GM12872 (cell line): ENCODE measurements around the gene MRPS22.

Experiments
- TF ChIP-seq, protein P1 (sequence below): IDR thresholded peaks from 3 replicates; pipeline ENCODE4 v1.5.1; 2011; ENCODE audit warnings: low read depth, mild to moderate bottlenecking, low read length, moderate library complexity; ENCODE audit not compliant: insufficient read depth

MRPS22 gene

DNA sequence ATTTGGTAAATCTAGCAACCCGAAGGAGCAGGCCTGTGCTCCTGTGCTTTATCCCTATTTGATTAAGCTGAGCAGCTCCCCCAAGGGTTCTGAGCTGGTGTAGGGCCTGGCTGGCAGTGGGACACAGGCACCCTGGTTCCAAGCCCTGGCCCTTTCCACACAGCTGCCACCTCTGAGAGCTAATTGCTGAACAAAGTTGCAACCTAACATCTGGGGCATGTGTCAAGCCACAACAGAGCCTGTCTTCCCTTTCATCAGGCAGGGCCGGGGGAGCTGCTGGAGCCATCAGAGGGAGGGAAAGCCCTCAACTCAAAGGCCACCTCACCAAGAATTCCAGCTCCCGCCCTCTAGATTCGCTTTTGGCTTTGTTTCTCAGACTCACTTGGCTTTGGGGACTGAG is 17.1 kb upstream of the MRPS22 start:
- TF ChIP-seq, protein P1, sequence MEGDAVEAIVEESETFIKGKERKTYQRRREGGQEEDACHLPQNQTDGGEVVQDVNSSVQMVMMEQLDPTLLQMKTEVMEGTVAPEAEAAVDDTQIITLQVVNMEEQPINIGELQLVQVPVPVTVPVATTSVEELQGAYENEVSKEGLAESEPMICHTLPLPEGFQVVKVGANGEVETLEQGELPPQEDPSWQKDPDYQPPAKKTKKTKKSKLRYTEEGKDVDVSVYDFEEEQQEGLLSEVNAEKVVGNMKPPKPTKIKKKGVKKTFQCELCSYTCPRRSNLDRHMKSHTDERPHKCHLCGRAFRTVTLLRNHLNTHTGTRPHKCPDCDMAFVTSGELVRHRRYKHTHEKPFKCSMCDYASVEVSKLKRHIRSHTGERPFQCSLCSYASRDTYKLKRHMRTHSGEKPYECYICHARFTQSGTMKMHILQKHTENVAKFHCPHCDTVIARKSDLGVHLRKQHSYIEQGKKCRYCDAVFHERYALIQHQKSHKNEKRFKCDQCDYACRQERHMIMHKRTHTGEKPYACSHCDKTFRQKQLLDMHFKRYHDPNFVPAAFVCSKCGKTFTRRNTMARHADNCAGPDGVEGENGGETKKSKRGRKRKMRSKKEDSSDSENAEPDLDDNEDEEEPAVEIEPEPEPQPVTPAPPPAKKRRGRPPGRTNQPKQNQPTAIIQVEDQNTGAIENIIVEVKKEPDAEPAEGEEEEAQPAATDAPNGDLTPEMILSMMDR = no peak

DNA sequence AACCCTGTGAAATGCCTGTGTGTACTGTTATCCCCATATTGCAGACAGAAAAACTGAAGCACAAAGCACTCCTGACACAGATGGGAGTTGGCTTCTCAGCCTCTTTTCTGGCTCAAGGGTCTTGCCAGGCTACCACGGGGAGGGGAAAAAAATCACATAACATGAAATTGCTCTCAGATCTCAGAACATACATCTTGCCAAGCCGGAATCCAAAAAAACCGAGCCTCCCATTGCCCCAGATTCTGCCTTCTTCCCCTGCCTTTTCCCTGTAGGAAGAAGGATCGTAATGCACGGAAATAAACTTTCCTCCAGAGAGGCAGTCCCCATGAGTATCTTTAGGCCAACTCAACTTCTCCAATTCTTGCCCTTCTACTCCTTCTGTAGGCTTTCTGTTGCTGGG is 16.6 kb upstream of the MRPS22 start:
- TF ChIP-seq, protein P1 = no peak

DNA sequence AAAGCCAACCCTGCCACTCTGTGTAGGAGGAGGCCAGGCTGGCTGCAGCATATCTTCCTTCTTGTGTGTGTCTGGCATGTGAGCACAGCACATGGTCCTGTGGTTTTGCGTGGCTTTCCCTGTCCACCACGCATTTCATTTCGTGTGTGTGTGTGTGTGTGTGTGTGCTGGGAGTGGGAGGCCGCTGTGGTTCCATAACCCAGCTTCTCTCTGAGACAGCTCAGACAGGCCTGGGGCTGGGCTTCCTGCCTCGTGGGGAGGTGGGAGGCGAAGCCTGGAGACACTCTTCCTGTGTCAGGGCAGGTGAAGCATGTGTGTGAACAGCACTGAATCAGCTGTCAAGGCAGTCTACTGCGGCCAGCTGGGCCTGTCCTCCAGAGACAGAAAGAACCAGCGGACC is 16.0 kb upstream of the MRPS22 start:
- TF ChIP-seq, protein P1 = no peak

DNA sequence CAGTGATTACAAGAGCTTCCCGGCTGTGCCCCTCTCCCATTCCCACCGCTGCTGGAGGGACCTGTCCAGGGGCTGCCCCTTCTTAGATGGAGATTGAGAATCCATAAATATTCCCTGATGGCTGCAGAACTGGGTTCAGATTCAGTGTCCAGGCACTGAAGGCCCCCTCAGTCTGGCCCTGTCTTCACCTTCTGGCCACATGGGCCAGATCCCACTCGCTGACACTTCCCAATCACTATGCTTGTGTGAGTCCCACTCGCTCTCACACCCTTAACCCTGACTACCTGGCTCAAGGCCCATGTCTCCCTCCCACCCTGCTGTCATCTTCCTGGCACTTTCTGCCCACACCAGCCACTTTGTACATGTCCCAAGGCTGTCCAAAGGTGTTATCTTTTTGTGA is 15.5 kb upstream of the MRPS22 start:
- TF ChIP-seq, protein P1 = no peak

DNA sequence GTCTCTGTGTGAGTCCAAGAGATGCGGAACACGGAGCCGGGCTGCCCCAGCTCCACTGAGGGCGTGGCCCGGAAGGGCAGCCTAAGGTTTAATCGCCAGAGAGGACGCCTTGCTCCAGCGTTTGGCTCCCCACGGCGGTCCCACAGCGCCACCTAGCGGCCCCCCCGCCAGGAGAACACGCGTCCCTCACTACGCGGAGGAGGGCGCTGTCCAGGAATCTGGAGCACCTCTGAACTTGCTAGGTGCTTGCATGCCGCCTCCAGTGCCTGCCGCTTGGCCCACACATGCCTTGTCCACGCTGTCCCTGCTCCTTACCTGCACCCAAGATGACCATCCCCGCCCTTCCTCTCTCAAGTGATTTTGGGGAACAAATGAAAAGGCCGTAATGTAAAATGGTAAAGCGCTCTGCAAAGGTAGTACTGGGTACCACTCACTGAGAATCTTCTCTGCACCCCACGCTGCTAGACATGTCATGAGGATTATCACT is 14.4 kb upstream of the MRPS22 start:
- TF ChIP-seq, protein P1 = peak; percentile 98

DNA sequence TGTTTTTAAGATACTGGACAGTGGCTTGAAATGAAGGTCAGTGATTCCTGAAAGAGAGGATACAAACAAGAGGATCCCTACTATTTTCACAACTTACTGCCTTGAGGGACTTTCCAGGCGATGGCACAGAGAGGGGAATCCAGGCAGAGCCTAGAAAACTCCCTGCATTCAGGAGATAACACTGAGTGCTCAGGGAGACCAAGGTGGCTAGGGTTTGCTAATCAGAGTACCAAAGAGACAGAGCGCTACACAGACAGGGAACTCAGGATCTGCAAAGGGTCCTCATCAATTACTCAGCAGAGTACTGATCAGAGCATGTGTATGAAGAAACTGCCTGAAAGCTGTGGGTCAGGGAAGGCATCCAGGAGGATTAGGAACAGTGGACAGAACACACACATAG is 11.7 kb upstream of the MRPS22 start:
- TF ChIP-seq, protein P1 = no peak

DNA sequence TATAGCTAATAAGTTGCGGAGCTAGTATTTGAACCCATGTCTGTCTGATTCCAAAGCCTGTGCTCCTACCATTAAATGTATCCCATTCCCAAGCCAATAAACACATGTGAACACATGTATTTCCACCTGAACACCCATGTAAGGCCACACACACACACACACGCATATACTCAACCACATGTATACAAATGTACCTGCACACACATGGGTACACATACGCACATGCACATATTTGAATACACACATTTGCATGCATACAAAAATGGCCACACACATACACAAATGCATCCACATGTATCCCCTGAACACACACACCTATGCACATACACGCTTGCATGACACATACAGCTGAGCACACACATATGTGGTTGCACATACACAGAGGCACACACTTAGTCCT is 5.4 kb upstream of the MRPS22 start:
- TF ChIP-seq, protein P1 = no peak
